ENCODE measurements around the gene PIP4K2C. TPM values are rescaled to one million over a fixed set of nuclear protein-coding genes. Genes with fewer than 3 reads are reported as not detected.
A peak's percentile ranks its signal among the peaks of the same experiment; 100 is the strongest.
"Not testable (repeated sequence)": the region's sequence is repeated elsewhere in the genome, so short reads cannot be mapped to it uniquely, and the experiment has no call there.

Gene PIP4K2C
- total RNA-seq, 2 experiments from 2014 or later: 21.6 to 21.9 TPM

GRCh38 chr12:57614948-57615500, 24.0 kb downstream of the PIP4K2C start:
- Mint-ChIP-seq H3K27me3 (peaks cover 77% of the 10 kb centered on the region), H3K27ac (no peak overlapping the region), H3K9me3 (no peaks in the 10 kb centered on the region), H3K36me3 (ENCODE audit: low read depth) (no peaks in the 10 kb centered on the region), H3K4me3 (no peak overlapping the region), H3K4me1 (peaks cover 10% of the 10 kb centered on the region)
- DNase-seq: no peak
- ChIA-PET POLR2A (interaction anchor here (0.7 to 1.1 kb wide), 2 partner anchors 8 to 23 kb away, joined by 3 read pairs; no protein-coding TSS in a partner anchor), CTCF (interaction anchor here (0.6 to 4.7 kb wide), 3 partner anchors 7 to 31 kb away, joined by 3 to 32 read pairs (median 6); no protein-coding TSS in a partner anchor)

- H3K9me3 Mint-ChIP-seq: no peaks in the 10 kb centered on the region
- peaks cover 11% of the 10 kb centered on the region for H3K4me1 Mint-ChIP-seq
- peaks cover 79% of the 10 kb centered on the region for H3K27me3 Mint-ChIP-seq
- H3K27ac Mint-ChIP-seq: no peak overlapping the region
- ChIA-PET CTCF (interaction anchor here (4.7 kb wide), 1 partner anchor 31 kb away, joined by 32 read pairs; no protein-coding TSS in a partner anchor), POLR2A (interaction anchor here (1.1 kb wide), 1 partner anchor 9 kb away, joined by 3 read pairs; no protein-coding TSS in a partner anchor)
- no peak overlapping the region for H3K4me3 Mint-ChIP-seq
- no peak for DNase-seq
- H3K36me3 Mint-ChIP-seq (ENCODE audit: low read depth): no peaks in the 10 kb centered on the region
Observed at GRCh38 chr12:57615637-57616036, 24.6 kb downstream of the PIP4K2C start.

- H3K36me3 Mint-ChIP-seq (ENCODE audit: low read depth): no peaks in the 10 kb centered on the region
- peaks cover 86% of the 10 kb centered on the region for H3K27me3 Mint-ChIP-seq
- POLR2A ChIA-PET: no interaction called here
- H3K4me3 Mint-ChIP-seq: no peak overlapping the region
- no peaks in the 10 kb centered on the region for H3K9me3 Mint-ChIP-seq
- DNase-seq: no peak
- CTCF ChIA-PET: interaction anchor here (4.7 kb wide), 1 partner anchor 32 kb away, joined by 32 read pairs; no protein-coding TSS in a partner anchor
- no peak overlapping the region for H3K27ac Mint-ChIP-seq
- peaks cover 20% of the 10 kb centered on the region for H3K4me1 Mint-ChIP-seq
Observed at GRCh38 chr12:57616383-57617101, 25.6 kb downstream of the PIP4K2C start.

- Mint-ChIP-seq H3K27ac (no peak overlapping the region), H3K9me3 (no peaks in the 10 kb centered on the region), H3K27me3 (peaks cover 88% of the 10 kb centered on the region), H3K4me1 (peaks cover 24% of the 10 kb centered on the region), H3K36me3 (ENCODE audit: low read depth) (no peaks in the 10 kb centered on the region), H3K4me3 (no peak overlapping the region)
- CTCF ChIA-PET: interaction anchor here (5.8 kb wide), 1 partner anchor 35 kb away, joined by 77 read pairs; no protein-coding TSS in a partner anchor
- no peak for DNase-seq
- POLR2A ChIA-PET: no interaction called here
Observed at GRCh38 chr12:57617942-57618341, 26.9 kb downstream of the PIP4K2C start.

- H3K27ac Mint-ChIP-seq; DNase-seq; H3K36me3 Mint-ChIP-seq (ENCODE audit: low read depth); POLR2A ChIA-PET; H3K4me3 Mint-ChIP-seq; H3K9me3 Mint-ChIP-seq: not testable (repeated sequence)
- Mint-ChIP-seq H3K4me1 (peaks cover 24% of the 10 kb centered on the region), H3K27me3 (peaks cover 88% of the 10 kb centered on the region)
- CTCF ChIA-PET: interaction anchor here (5.8 kb wide), 1 partner anchor 36 kb away, joined by 77 read pairs; no protein-coding TSS in a partner anchor
Observed at GRCh38 chr12:57618431-57618830, 27.4 kb downstream of the PIP4K2C start.

GRCh38 chr12:57618966-57619433, 28.0 kb downstream of the PIP4K2C start:
- no peak overlapping the region for H3K4me3 Mint-ChIP-seq
- H3K9me3 Mint-ChIP-seq: no peaks in the 10 kb centered on the region
- no peak overlapping the region for H3K27ac Mint-ChIP-seq
- CTCF ChIA-PET: interaction anchor here (1.1 to 5.8 kb wide), 6 partner anchors 10 to 160 kb away, joined by 3 to 77 read pairs (median 8); partner anchors contain the start of genes B4GALNT1, DCTN2 and GLI1
- no peak for DNase-seq
- peaks cover 24% of the 10 kb centered on the region for H3K4me1 Mint-ChIP-seq
- H3K36me3 Mint-ChIP-seq (ENCODE audit: low read depth): no peaks in the 10 kb centered on the region
- POLR2A ChIA-PET: interaction anchor here (1.3 kb wide), 1 partner anchor 14 kb away, joined by 3 read pairs; no protein-coding TSS in a partner anchor
- peaks cover 92% of the 10 kb centered on the region for H3K27me3 Mint-ChIP-seq

- no peaks in the 10 kb centered on the region for H3K9me3 Mint-ChIP-seq
- no peaks in the 10 kb centered on the region for H3K36me3 Mint-ChIP-seq (ENCODE audit: low read depth)
- POLR2A ChIA-PET: interaction anchor here (1.3 kb wide), 1 partner anchor 14 kb away, joined by 3 read pairs; no protein-coding TSS in a partner anchor
- H3K4me3 Mint-ChIP-seq: no peak overlapping the region
- no peak for DNase-seq
- peaks cover 24% of the 10 kb centered on the region for H3K4me1 Mint-ChIP-seq
- H3K27ac Mint-ChIP-seq: no peak overlapping the region
- peaks cover 94% of the 10 kb centered on the region for H3K27me3 Mint-ChIP-seq
- CTCF ChIA-PET: interaction anchor here (0.6 to 5.8 kb wide), 8 partner anchors 10 to 161 kb away, joined by 3 to 77 read pairs (median 6); partner anchors contain the start of genes B4GALNT1, DCTN2, GLI1 and OS9
Observed at GRCh38 chr12:57619434-57620244, 28.6 kb downstream of the PIP4K2C start.

GRCh38 chr12:57620245-57620935, 29.4 kb downstream of the PIP4K2C start:
- no peak for DNase-seq
- H3K27me3 Mint-ChIP-seq: peaks cover 96% of the 10 kb centered on the region
- peak overlapping the region; percentile 50 for H3K4me3 Mint-ChIP-seq
- H3K9me3 Mint-ChIP-seq: no peaks in the 10 kb centered on the region
- H3K27ac Mint-ChIP-seq: no peak overlapping the region
- CTCF ChIA-PET: interaction anchor here (0.6 to 5.8 kb wide), 13 partner anchors 8 to 161 kb away, joined by 3 to 77 read pairs (median 4); partner anchors contain the start of genes B4GALNT1, DCTN2, GLI1 and OS9
- no peaks in the 10 kb centered on the region for H3K36me3 Mint-ChIP-seq (ENCODE audit: low read depth)
- peaks cover 24% of the 10 kb centered on the region for H3K4me1 Mint-ChIP-seq
- POLR2A ChIA-PET: interaction anchor here (0.7 to 1.3 kb wide), 2 partner anchors 15 to 37 kb away, joined by 3 read pairs; no protein-coding TSS in a partner anchor

- POLR2A ChIA-PET: interaction anchor here (0.7 kb wide), 1 partner anchor 38 kb away, joined by 3 read pairs; no protein-coding TSS in a partner anchor
- H3K36me3 Mint-ChIP-seq (ENCODE audit: low read depth): no peaks in the 10 kb centered on the region
- CTCF ChIA-PET: interaction anchor here (0.7 to 5.8 kb wide), 10 partner anchors 9 to 162 kb away, joined by 3 to 77 read pairs (median 5); partner anchors contain the start of genes GLI1, OS9 and PIP4K2C
- peaks cover 96% of the 10 kb centered on the region for H3K27me3 Mint-ChIP-seq
- no peak for DNase-seq
- no peak overlapping the region for H3K27ac Mint-ChIP-seq
- peak overlapping the region; percentile 50 for H3K4me3 Mint-ChIP-seq
- peaks cover 24% of the 10 kb centered on the region for H3K4me1 Mint-ChIP-seq
- H3K9me3 Mint-ChIP-seq: no peaks in the 10 kb centered on the region
Observed at GRCh38 chr12:57620936-57621496, 30.0 kb downstream of the PIP4K2C start.

GRCh38 chr12:57621497-57622292, 30.7 kb downstream of the PIP4K2C start:
- peaks cover 24% of the 10 kb centered on the region for H3K4me1 Mint-ChIP-seq
- DNase-seq: peak; percentile 62
- CTCF ChIA-PET: interaction anchor here (0.7 to 5.8 kb wide), 10 partner anchors 8 to 163 kb away, joined by 3 to 77 read pairs (median 4); partner anchors contain the start of genes GLI1 and OS9
- H3K27ac Mint-ChIP-seq: no peak overlapping the region
- H3K36me3 Mint-ChIP-seq (ENCODE audit: low read depth): no peaks in the 10 kb centered on the region
- peak overlapping the region; percentile 50 for H3K4me3 Mint-ChIP-seq
- POLR2A ChIA-PET: interaction anchor here (1.1 kb wide), 1 partner anchor 38 kb away, joined by 4 read pairs; no protein-coding TSS in a partner anchor
- no peaks in the 10 kb centered on the region for H3K9me3 Mint-ChIP-seq
- H3K27me3 Mint-ChIP-seq: peaks cover 99% of the 10 kb centered on the region

Measured in activated CD4-positive, alpha-beta memory T cell treated with anti-CD3 and anti-CD28 coated beads, Interleukin-2, amount 10 ng/mL, durations not matched to agents 7 days and 5 days (primary cell).